DOHH2 (cell line): ENCODE data around the gene NAP1L1.

ENCODE experiments used
- EZH2phosphoT487 ChIP-seq: fragments of 200-600 bp; sonication (generic); IDR thresholded peaks from 2 replicates; pipeline ENCODE4 v1.6.1; 2017; ENCODE audit warnings: borderline replicate concordance, mild to moderate bottlenecking, antibody characterized with exemption, low read length, moderate library complexity, mixed read lengths
- TF ChIP-seq, protein P1 (sequence below): fragments of 200-600 bp; sonication (generic); IDR thresholded peaks from one replicate; pipeline ENCODE4 v1.5.1; 2014; ENCODE audit warnings: antibody characterized with exemption, mild to moderate bottlenecking, low read depth, low read length; ENCODE audit not compliant: poor library complexity, severe bottlenecking

DNA sequence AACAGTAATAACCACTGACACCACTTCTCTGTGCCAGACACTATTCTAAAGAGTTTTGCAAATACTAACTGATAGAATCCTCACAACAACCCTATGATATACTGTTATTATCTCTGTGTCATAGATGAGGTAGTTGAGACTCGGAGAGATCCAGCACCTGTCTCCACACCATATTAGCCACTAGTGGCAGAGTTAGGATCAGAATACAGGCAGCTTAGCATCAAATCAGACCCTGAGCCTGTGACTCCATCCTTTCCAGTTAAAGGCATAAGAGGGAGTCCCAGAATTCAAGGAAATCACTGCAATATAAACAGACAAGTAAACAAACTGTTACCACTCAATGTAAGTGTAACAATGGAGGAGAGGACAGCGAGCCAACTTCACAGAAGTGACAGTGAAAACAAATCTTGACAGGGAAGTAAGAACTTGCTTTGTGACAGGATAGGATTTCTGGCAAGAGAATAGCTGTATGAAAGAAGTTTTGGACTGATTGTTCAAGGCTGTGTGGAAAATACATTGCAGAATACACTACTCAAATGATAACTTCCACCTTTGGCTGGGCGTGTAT lies 11.7 kb upstream of the NAP1L1 start:
- TF ChIP-seq, protein P1, sequence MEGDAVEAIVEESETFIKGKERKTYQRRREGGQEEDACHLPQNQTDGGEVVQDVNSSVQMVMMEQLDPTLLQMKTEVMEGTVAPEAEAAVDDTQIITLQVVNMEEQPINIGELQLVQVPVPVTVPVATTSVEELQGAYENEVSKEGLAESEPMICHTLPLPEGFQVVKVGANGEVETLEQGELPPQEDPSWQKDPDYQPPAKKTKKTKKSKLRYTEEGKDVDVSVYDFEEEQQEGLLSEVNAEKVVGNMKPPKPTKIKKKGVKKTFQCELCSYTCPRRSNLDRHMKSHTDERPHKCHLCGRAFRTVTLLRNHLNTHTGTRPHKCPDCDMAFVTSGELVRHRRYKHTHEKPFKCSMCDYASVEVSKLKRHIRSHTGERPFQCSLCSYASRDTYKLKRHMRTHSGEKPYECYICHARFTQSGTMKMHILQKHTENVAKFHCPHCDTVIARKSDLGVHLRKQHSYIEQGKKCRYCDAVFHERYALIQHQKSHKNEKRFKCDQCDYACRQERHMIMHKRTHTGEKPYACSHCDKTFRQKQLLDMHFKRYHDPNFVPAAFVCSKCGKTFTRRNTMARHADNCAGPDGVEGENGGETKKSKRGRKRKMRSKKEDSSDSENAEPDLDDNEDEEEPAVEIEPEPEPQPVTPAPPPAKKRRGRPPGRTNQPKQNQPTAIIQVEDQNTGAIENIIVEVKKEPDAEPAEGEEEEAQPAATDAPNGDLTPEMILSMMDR = no peak
- no peak for TF ChIP-seq EZH2phosphoT487
